Neural cell (in vitro differentiated cells): Measurements from ENCODE around the gene P4HTM.

Source experiments
- CTCF ChIP-seq: fragments of 450-650 bp; IDR thresholded peaks from 2 replicates; pipeline ENCODE4 v1.5.1; 2014; ENCODE audit warnings: antibody characterized with exemption, mild to moderate bottlenecking, moderate library complexity; ENCODE audit not compliant: poor library complexity, severe bottlenecking
- EP300 ChIP-seq: fragments of 450-650 bp; conservative IDR thresholded peaks from 2 replicates; pipeline ENCODE4 v1.6.1; 2014; ENCODE audit warnings: antibody characterized with exemption, mild to moderate bottlenecking, moderate library complexity; ENCODE audit not compliant: poor library complexity, severe bottlenecking
- EZH2 ChIP-seq: fragments of 200-600, 300-800 bp; shearing (Covaris generic), sonication (generic); IDR thresholded peaks from 2 replicates; pipeline ENCODE4 v1.6.1; 2014; ENCODE audit warnings: antibody characterized with exemption, low read length, borderline replicate concordance, mild to moderate bottlenecking; ENCODE audit not compliant: insufficient read depth, poor library complexity, severe bottlenecking
- POLR2AphosphoS5 ChIP-seq: IDR thresholded peaks from 2 replicates; pipeline ENCODE4 v1.6.1; 2012
- RAD21 ChIP-seq: fragments of 450-650 bp; conservative IDR thresholded peaks from 2 replicates; pipeline ENCODE4 v1.6.1; 2014; ENCODE audit warnings: antibody characterized with exemption, mild to moderate bottlenecking, moderate library complexity
- REST ChIP-seq: IDR thresholded peaks from 2 replicates; pipeline ENCODE4 v1.6.1; 2012; ENCODE audit warnings: borderline replicate concordance
- SMC3 ChIP-seq: fragments of 450-650 bp; conservative IDR thresholded peaks from 2 replicates; pipeline ENCODE4 v1.6.1; 2014; ENCODE audit warnings: antibody characterized with exemption, mild to moderate bottlenecking, moderate library complexity; ENCODE audit not compliant: poor library complexity

GRCh38 chr3:49021813-49022687 lies 32.0 kb downstream of the P4HTM start, which contains the start of gene NDUFAF3:
- peak; percentile 33 for TF ChIP-seq SMC3
- peak; percentile 99 for TF ChIP-seq CTCF
- TF ChIP-seq EP300: peak; percentile 36
- TF ChIP-seq EZH2: no peak
- TF ChIP-seq POLR2AphosphoS5: peak; percentile 95
- peak; percentile 29 for TF ChIP-seq RAD21
- TF ChIP-seq REST: peak; percentile 7
